Body of pancreas (tissue), 4 donors: ENCODE results near the gene OTULINL. TPM values are rescaled to one million over a fixed set of nuclear protein-coding genes. Genes with fewer than 3 reads are reported as not detected.
A peak's percentile ranks its signal among the peaks of the same experiment; 100 is the strongest.

ENCODE experiments used
- ATAC-seq: fragments of 150-250 bp; one replicate; pipeline ENCODE4 v1.9.1; 2016
- DNase-seq, 4 donors: peaks; one replicate each; pipeline ENCODE4 v3.0.0-alpha.2; 2019
- H3K27ac ChIP-seq, 4 donors: fragments of 200-600 bp; sonication (generic); 1 replicate in 3 of 4; 2 replicates in 1 of 4; pipeline versions ENCODE4 v1.5.1 to v1.6.1; 2016 to 2019; ENCODE audit warnings: mild to moderate bottlenecking in 1 of 4, mixed read lengths in 1 of 4, moderate library complexity in 1 of 4
- H3K27me3 ChIP-seq, 2 donors: fragments of 200-600 bp; sonication (generic); one replicate each; pipeline ENCODE4 v1.6.0; 2016; ENCODE audit warnings: mild to moderate bottlenecking in 1 of 2
- H3K36me3 ChIP-seq, 2 donors: fragments of 200-600 bp; sonication (generic); replicated peaks in 1 of 2; 2 replicates each; pipeline ENCODE4 v1.5.1; 2016; ENCODE audit warnings: low read depth in 2 of 2; ENCODE audit not compliant: insufficient read depth in 1 of 2
- H3K4me1 ChIP-seq: fragments of 200-600 bp; sonication (generic); one replicate; pipeline ENCODE4 v1.6.0; 2016
- H3K4me3 ChIP-seq, 2 donors: fragments of 200-600 bp; sonication (generic); 1 replicate in 1 of 2; 2 replicates in 1 of 2; pipeline ENCODE4 v1.5.1; 2016 to 2019
- H3K9me3 ChIP-seq, 3 donors: fragments of 200-600 bp; sonication (generic); 1 replicate in 2 of 3; 2 replicates in 1 of 3; pipeline ENCODE4 v1.5.1; 2016
- CTCF ChIP-seq, 7 experiments: fragments of 450-650 bp in 4 of 7; fragments of 200-600 bp in 3 of 7; sonication (generic) in 3 of 7; IDR thresholded peaks; one replicate each; pipeline ENCODE4 v1.5.1; 2016 to 2019; ENCODE audit warnings: antibody characterized with exemption in 7 of 7
- POLR2A ChIP-seq, 3 donors: fragments of 450-650 bp; IDR thresholded peaks; one replicate each; pipeline ENCODE4 v1.6.1; 2016; ENCODE audit warnings: antibody characterized with exemption in 3 of 3, mild to moderate bottlenecking in 2 of 3
- WGBS, 2 donors: methylation state at CpG; one replicate each; pipeline ENCODE4 v1.1.5; 2017; 5-methylcytosine and 5-hydroxymethylcytosine counted together
- intact Hi-C: fragments of 100-400 bp; cut with DNase I; formaldehyde crosslinking; loops from one replicate; pipeline ENCODE4 v1.15.1; 2023
- total RNA-seq, 2 donors: library from RNA; depleted of rRNA; stranded (reverse); fragments of >200 nt; gene quantifications; one replicate each; pipeline ENCODE4 v1.1.0, GENCODE V29; 2016

OTULINL gene
- total RNA-seq, 2 donors from 2014 or later = 3.3 to 26.2 TPM

- H3K27ac ChIP-seq = peak overlapping the region in 3 of 4 donors; percentile 44 to 53 (median 45)
- H3K27me3 ChIP-seq = no peaks in the 10 kb centered on the region
- no peaks in the 10 kb centered on the region for H3K9me3 ChIP-seq
- H3K4me3 ChIP-seq = no peak overlapping the region
- 52 to 53% methylated on average over 2 of the region's 2 CpGs for WGBS, 2 donors
- no peaks in the 10 kb centered on the region for H3K36me3 ChIP-seq
- peaks cover 10% of the 10 kb centered on the region for H3K4me1 ChIP-seq
- intact Hi-C loops = no loop called here
- DNase-seq (peak; percentile 84 to 94 (median 91)), ATAC-seq (peak; percentile 97)
- TF ChIP-seq POLR2A (IDR thresholded peaks at IDR 0.05) (no peak), CTCF (IDR thresholded peaks at IDR 0.05) (no peak)
Observed at GRCh38 chr5:14574891-14575508, 6.6 kb upstream of the OTULINL start.

- ATAC-seq (no peak), DNase-seq (no peak)
- peaks cover 16% of the 10 kb centered on the region for H3K4me1 ChIP-seq
- H3K27ac ChIP-seq = no peak overlapping the region
- WGBS, 2 donors = 79 to 89% methylated on average over 7 of the region's 7 CpGs
- no peaks in the 10 kb centered on the region for H3K9me3 ChIP-seq
- H3K27me3 ChIP-seq = no peaks in the 10 kb centered on the region
- TF ChIP-seq CTCF (IDR thresholded peaks at IDR 0.05) = no peak
- TF ChIP-seq POLR2A (IDR thresholded peaks at IDR 0.05) = no peak
- no peaks in the 10 kb centered on the region for H3K36me3 ChIP-seq
- intact Hi-C loops = no loop called here
- H3K4me3 ChIP-seq = no peak overlapping the region
Observed at GRCh38 chr5:14576206-14576605, 5.4 kb upstream of the OTULINL start.

GRCh38 chr5:14577079-14577725, 4.4 kb upstream of the OTULINL start:
- intact Hi-C loops = no loop called here
- no peaks in the 10 kb centered on the region for H3K36me3 ChIP-seq
- no peaks in the 10 kb centered on the region for H3K27me3 ChIP-seq
- H3K4me1 ChIP-seq = peaks cover 20% of the 10 kb centered on the region
- TF ChIP-seq POLR2A (IDR thresholded peaks at IDR 0.05) (no peak), CTCF (IDR thresholded peaks at IDR 0.05) (no peak)
- no peaks in the 10 kb centered on the region for H3K9me3 ChIP-seq
- H3K4me3 ChIP-seq = no peak overlapping the region
- H3K27ac ChIP-seq = no peak overlapping the region
- DNase-seq = no peak
- 94 to 100% methylated on average over 2 to 40 of the region's 40 CpGs for WGBS, 2 donors
- ATAC-seq = no peak

GRCh38 chr5:14577971-14578370, 3.6 kb upstream of the OTULINL start:
- ATAC-seq (no peak), DNase-seq (no peak)
- 80 to 84% methylated on average over 4 of the region's 4 CpGs for WGBS, 2 donors
- no peak overlapping the region for H3K27ac ChIP-seq
- intact Hi-C loops = no loop called here
- H3K4me1 ChIP-seq = peaks cover 28% of the 10 kb centered on the region
- H3K27me3 ChIP-seq = no peaks in the 10 kb centered on the region
- H3K4me3 ChIP-seq = no peak overlapping the region
- H3K9me3 ChIP-seq = no peaks in the 10 kb centered on the region
- no peaks in the 10 kb centered on the region for H3K36me3 ChIP-seq
- no peak for TF ChIP-seq CTCF (IDR thresholded peaks at IDR 0.05)
- TF ChIP-seq POLR2A (IDR thresholded peaks at IDR 0.05) = no peak

- DNase-seq (no peak), ATAC-seq (no peak)
- H3K4me3 ChIP-seq = no peak overlapping the region
- peaks cover 40% of the 10 kb centered on the region for H3K4me1 ChIP-seq
- no peaks in the 10 kb centered on the region for H3K36me3 ChIP-seq
- 74 to 84% methylated on average over 7 of the region's 7 CpGs for WGBS, 2 donors
- H3K27me3 ChIP-seq = no peaks in the 10 kb centered on the region
- TF ChIP-seq POLR2A (IDR thresholded peaks at IDR 0.05) = no peak
- no peak for TF ChIP-seq CTCF (IDR thresholded peaks at IDR 0.05)
- no peaks in the 10 kb centered on the region for H3K9me3 ChIP-seq
- H3K27ac ChIP-seq = no peak overlapping the region
- intact Hi-C loops = no loop called here
Observed at GRCh38 chr5:14579246-14579645, 2.3 kb upstream of the OTULINL start.
